Suppressor macrophage (primary cell): ENCODE results near the gene UTP14A.

Experiments
- DNase-seq, 4 experiments: peaks; one replicate each; pipeline ENCODE4 v3.0.0-alpha.2; 2020 to 2022

The UTP14A gene

DNA sequence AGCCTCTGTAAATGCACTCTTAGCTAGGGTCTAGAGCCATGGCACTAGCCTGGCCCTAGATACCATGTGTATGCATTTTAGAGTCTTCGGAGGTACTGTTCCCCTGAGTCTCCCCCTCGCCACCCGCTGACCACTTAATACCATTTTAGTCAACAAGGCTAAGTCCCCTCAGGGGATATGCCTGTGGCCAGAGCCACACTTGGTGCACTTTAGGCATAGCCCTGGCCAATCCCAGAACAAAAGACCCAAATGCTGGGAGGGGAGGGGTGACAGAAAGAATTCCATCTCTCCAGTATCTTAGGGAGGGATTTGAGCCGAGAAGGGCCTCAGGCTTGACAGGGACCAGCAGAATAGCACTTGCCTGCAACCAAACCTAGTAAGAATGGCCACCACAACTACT is 47.9 kb downstream of the UTP14A start:
- DNase-seq: no peak

DNA sequence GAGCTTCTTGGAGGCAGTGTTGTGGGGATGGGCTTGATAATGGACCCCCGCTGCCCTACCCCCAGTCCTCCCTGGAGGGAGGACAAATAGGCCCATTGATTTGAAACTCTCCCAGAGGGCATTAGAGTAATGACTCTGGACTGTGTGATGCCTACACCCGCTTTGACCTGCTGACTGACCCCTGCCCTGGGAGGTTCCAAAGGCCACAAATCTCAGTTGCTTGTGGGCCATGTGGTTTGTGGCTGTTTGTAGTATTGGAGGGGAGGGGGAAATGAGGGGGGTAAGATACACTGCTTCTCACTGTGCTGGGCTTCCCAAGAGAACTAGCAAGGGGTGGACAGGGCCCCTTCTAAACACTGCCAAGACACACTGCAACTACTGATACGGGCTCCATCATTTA is 48.8 kb downstream of the UTP14A start:
- no peak for DNase-seq

DNA sequence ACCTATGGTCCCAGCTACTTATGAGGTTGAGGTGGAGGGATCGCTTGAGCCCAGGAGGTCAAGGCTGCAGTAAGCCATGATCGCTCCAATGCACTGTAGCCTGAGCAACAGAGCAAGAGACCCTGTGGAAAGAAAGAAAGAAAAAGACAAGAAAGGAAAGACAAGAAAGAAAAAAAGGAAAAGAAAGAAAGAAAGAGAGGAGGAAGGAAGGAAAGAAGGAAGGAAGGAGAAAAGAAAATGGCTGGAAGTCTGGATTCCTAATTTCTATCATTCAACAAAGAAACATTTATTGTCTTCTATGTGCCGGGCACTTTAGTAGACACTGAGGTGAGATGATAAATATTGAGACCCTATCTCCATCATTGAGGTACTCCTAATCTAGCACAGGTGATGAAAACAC is 49.7 kb downstream of the UTP14A start:
- DNase-seq: no peak

DNA sequence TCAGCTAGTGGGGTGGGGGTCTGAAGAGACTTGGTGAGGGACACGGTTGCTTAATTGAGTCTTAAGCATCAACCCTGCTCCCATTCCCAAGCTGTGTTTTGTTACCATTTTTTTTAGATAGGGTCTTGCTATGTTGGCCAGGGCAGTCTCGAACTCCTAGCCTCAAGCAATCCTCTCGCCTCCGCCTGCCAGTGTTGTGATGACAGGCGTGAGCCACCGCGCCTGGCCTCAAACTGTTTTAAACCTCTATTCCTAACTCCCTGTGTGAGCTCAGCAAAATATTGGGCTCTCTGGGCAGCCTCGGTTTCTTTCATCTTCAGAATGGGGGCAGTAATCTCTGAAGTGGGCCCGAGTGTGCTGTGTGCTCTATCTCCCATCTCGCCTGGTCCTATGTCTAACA is 50.2 kb downstream of the UTP14A start:
- no peak for DNase-seq

DNA sequence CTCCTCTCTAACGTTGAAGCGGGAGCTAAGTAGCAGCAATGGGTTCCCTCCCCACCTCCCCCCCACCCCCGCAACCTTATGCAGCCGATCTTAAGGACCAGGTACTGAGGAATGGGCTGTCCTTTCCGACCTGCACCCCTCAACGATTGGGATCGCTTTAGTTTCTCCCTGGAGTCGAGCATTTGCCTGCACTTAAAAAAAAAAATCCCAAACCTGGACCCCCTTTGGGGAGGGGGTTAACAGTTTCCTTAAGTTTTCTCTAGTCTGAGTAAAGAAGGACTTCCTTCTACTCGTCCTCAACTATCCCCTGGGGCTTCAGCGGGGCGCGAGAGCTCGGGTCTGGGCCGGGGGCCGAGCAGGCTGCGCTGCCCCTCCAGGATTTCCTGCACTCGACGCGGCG is 50.8 kb downstream of the UTP14A start:
- no peak for DNase-seq

DNA sequence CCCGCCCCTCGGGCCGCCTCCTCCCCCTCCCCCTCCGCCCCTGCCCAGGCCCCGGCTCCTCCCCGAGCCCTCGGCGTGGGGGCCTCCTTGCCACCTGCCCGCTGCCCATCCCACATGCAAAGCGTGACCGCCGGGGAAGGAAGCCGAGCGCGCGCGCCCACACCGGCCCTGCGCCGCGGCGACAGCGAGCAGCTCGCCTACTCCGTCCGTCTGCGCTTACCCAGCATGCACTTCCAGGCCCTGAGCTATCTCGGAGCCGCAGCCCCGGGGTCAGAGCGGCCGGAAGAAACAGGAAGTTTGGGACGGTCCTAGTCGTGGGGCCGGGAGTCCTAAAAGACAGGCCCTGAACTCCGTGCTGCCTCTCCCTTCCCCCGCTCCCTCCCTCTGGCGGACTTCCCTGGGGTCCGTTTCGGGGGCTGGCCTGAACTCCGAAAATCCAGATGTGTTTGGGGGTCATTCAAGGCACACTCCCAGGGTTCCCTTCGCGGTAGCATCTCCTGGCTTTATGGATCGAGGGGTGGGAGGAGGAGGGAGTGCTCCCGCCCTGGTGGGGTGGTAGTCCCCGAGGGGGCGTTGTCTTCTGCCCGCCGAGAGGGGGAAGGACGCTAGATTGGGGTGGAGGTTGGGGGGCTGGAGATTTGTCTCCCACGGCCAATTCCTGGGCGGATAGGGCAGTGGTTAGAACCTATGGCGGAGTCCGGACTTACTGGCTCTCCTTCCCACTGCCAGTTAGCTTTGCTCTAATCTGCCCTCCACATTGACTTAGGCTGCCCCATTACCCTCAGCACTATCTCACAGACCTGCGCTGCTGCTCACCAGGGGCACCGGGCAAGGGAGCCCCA is 51.5 kb downstream of the UTP14A start:
- DNase-seq: peak; percentile 79 to 91 (median 88)

DNA sequence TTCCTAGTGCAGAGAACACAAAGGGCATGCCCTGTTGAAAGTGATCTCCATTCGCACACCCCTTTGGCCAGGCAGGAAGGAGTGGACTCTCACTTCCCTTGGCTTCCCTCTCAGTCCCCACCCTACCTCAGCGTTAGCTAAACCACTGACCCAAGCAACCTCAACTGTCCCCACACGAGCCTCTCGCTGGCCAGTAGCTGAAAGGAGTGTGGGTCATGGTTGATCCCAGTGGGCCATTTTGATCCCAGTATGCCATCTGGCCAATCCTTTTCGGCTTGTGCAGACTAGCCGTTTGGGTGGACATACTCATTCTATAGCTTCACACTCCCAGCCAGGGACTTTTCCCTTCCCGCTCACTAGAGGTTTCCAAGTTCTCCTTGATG is 52.1 kb downstream of the UTP14A start:
- peak in 1 of 4 experiments; percentile 16 for DNase-seq

DNA sequence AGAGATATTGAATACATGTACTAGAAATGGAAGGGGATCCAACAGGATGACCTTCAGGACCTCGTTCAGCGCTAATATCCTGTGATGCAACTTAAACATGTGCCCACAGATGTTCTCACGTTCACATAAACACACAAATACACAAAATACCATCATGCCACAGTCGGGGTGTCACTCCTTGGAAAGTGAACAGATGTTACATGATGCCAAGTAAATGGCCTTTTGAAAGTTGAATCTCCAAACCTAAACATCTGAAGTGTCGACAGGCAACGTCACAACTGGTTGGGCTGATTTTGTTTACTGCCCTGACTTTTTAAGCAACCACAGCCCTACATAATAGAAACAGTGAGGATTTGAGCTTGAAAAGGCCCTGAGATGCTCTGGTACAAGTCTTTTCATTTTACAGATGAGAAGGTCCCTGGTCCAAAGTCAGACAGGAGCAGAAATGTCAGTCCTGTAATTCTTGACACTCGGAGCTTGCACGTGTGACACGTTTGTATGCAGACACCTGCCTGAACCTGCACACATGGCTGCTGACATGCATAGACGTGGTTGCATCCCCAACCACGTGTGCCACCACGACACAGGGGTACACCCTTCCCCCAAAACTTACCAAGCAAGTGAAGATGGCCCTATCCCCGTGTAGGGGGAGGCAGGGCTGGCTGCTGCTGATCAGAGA is 53.0 kb downstream of the UTP14A start:
- no peak for DNase-seq

DNA sequence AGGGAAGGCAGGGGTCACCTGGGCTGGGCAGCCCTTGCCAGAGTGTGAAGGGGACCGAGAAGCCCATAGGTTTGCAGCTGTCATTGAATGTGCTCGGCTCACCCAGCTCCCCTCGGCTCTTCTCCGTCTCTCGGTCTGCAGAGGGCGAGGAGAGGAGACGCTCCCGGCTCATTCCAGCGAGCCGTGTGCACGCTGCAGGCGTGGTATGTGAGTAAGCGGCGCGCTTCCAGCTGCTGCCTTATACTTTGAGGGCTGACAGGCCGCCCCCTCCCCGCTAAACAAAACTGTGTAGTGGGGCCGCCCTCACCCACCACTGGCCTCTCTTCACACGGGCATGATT is 53.5 kb downstream of the UTP14A start:
- DNase-seq: no peak

DNA sequence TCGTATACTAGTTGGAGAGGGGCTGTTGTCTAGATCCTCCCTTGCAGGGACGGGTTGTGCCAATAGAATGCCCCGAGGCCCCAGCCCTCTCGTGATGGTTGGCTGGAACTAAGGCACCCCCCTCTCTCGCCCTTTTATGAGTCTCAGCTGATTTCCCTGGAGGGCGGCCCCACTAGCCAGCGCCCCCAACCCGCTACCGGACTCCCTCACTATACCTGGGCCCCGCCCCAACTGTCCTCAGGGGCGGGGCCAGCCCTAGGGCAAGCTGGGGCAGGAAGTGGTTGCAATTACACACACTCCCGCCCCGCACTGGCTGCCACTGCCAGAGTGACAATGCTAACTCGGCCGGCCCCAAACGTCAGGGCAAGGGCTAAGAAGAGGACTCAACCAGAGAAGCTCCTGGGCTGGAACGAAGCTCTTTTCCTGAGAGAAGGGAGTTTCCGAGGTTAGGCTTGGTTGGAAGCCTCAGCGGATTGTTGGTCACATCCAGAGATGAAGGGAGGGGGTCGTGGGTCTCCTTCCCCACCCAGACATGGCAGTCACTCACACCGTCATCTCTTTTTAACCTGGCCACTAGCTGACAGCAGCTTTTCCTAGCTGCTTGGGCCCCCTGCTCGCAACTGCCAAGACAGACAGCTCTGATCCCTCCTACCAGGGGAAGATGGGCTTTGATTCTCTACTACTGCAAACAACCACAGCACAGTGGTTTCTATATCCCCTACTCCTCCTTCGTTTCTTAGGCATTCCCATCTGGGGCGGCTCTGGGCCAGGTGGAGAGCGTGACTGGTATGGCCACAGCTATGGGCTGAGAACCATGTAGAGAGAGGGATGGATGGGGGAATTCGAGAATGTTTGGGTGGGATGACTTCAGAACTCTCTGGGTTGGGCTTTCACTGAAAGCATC is 55.5 kb downstream of the UTP14A start:
- peak; percentile 48 to 83 (median 65) for DNase-seq

DNA sequence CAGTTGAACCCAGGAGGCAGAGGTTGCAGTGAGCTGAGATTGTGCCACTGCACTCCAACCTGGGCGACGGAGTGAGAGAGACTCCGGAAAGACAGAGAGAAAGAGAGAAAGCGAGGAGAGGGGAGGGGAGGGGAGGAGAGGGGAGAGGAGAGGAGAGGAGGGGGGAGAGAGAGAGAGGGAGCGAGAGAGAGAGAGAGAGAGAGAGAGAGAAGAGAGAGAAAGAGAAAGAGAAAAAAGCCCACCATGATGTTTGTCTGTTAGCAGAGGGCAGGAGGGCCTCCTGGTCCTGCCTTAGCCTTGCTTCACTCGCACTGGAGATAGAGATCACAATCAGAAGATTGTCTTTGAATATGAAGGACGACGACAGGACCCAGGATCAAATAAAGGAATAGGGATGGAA is 57.8 kb downstream of the UTP14A start:
- no peak for DNase-seq

DNA sequence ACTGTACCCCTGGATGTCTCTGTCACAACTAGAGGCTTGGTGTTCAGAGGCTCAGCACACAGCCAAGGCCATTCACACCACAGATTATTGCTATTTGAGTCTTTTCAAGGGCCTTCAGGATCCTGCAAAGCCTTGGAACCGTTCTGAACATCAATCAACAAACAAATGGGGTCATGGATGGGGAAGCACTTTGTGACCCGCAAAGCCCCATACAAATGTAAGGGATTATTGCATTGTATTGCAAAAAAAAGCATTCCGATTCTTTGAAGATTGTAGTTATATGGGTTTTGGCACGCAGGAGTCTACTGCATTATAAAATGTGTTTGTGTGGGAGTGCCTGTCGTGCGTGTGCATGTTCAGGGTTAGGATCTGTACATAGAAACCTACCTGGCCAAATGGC is 59.2 kb downstream of the UTP14A start:
- DNase-seq: no peak

DNA sequence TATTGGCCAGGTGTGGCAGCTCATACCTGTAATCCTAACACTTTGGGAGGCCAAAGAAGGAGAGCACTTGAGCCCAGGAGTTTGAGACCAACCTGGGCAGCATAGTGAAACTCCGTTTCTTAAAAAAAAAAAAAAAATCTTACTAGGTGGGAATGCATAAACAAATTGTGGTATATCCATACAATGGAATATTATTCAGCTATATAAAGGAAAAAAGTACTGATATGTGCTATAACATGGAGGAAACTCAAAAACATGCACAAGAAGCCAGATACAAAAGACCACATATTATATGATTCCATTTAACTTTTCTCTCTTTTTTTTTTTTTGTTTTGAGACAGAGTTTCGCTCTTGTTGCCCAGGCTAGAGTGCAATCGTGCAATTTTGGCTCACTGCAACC is 63.0 kb downstream of the UTP14A start:
- DNase-seq: no peak

DNA sequence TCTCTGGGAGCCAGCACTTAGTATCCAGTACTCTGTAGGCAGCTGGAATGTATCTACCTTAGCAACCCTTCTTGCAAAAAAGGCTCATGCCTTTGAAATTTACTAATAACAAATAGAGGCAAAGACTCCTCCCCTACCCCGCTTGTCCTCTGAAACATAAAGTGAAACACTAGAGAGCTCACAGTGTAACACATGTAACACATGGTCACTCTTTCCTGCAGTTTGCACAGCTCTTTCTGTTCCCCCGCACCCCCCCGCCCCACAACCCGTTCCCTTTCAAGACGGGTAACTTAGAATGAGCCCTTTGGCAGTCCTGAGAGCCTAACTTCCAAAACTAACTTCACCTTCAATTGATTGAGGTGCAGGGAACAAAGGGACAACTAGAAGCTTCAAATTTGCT is 70.5 kb downstream of the UTP14A start:
- DNase-seq: no peak
